Activated T-helper 17 cell treated with anti-CD3 and anti-CD28 coated beads, Interleukin-2, amount 50 U/mL, for 72 hours (primary cell): ENCODE results near the gene KDM2B. TPM values are rescaled to one million over a fixed set of nuclear protein-coding genes. Genes with fewer than 3 reads are reported as not detected.

Source experiments
- ATAC-seq: fragments of 150-1000 bp; cut with Tn5 transposase; replicated peaks from 2 replicates; pipeline ENCODE4 v1.10.0; 2021; ENCODE audit warnings: mild to moderate bottlenecking, moderate library complexity
- H3K27ac Mint-ChIP-seq: one replicate; pipeline ENCODE4 v1.8.0; 2022; ENCODE audit warnings: mixed read lengths
- H3K27me3 Mint-ChIP-seq: one replicate; pipeline ENCODE4 v1.8.0; 2022; ENCODE audit warnings: mixed read lengths
- H3K36me3 Mint-ChIP-seq: one replicate; pipeline ENCODE4 v1.8.0; 2022; ENCODE audit warnings: low read depth, mild to moderate bottlenecking, mixed read lengths
- H3K4me1 Mint-ChIP-seq: one replicate; pipeline ENCODE4 v1.8.0; 2022; ENCODE audit warnings: mixed read lengths
- H3K4me3 Mint-ChIP-seq: one replicate; pipeline ENCODE4 v1.8.0; 2022; ENCODE audit warnings: mild to moderate bottlenecking, mixed read lengths
- H3K9me3 Mint-ChIP-seq: one replicate; pipeline ENCODE4 v1.8.0; 2022; ENCODE audit warnings: mixed read lengths
- total RNA-seq, 2 donors: library from RNA; stranded (reverse); gene quantifications; one replicate each; pipeline ENCODE4 v1.2.3, GENCODE V29; 2022

Gene KDM2B
- 10 to 100 TPM; 64.2 to 76.4 TPM for total RNA-seq

- Mint-ChIP-seq H3K4me1 (peaks cover 6% of the 10 kb centered on the region), H3K27ac (peak within 1 kb of the TSS; percentile 95), H3K9me3 (no peaks in the 10 kb centered on the region), H3K27me3 (no peaks in the 10 kb centered on the region), H3K36me3 (peaks cover 4% of the 10 kb centered on the region), H3K4me3 (peak within 1 kb of the TSS; percentile 97)
- ATAC-seq = peak; percentile 16
Measured at GRCh38 chr12:121580959-121581685, at the start of gene KDM2B. KDM2B (minus strand) TSS chr12:121581023; CDS start chr12:121580911, 112 bp downstream.

GRCh38 chr12:121628536-121628935 lies 47.7 kb upstream of the KDM2B start:
- H3K27me3 Mint-ChIP-seq = no peaks in the 10 kb centered on the region
- H3K36me3 Mint-ChIP-seq = peaks cover 63% of the 10 kb centered on the region
- H3K4me3 Mint-ChIP-seq = peak overlapping the region; percentile 95
- H3K9me3 Mint-ChIP-seq = no peaks in the 10 kb centered on the region
- no peak for ATAC-seq
- peak overlapping the region; percentile 88 for H3K27ac Mint-ChIP-seq
- H3K4me1 Mint-ChIP-seq = peaks cover 34% of the 10 kb centered on the region

- Mint-ChIP-seq H3K9me3 (no peaks in the 10 kb centered on the region), H3K4me1 (peaks cover 34% of the 10 kb centered on the region), H3K4me3 (peak overlapping the region; percentile 95), H3K27me3 (no peaks in the 10 kb centered on the region), H3K27ac (peak overlapping the region; percentile 88), H3K36me3 (peaks cover 60% of the 10 kb centered on the region)
- no peak for ATAC-seq
Measured at GRCh38 chr12:121628037-121628436, 47.2 kb upstream of the KDM2B start.

- peak overlapping the region; percentile 95 for H3K4me3 Mint-ChIP-seq
- no peaks in the 10 kb centered on the region for H3K27me3 Mint-ChIP-seq
- H3K36me3 Mint-ChIP-seq = peaks cover 50% of the 10 kb centered on the region
- peak; percentile 54 for ATAC-seq
- H3K4me1 Mint-ChIP-seq = peaks cover 26% of the 10 kb centered on the region
- H3K9me3 Mint-ChIP-seq = no peaks in the 10 kb centered on the region
- peak overlapping the region; percentile 88 for H3K27ac Mint-ChIP-seq
Measured at GRCh38 chr12:121626853-121627640, 46.2 kb upstream of the KDM2B start.

- Mint-ChIP-seq H3K27ac (peak within 1 kb of the TSS; percentile 88), H3K36me3 (peaks cover 42% of the 10 kb centered on the region), H3K4me1 (peaks cover 22% of the 10 kb centered on the region), H3K9me3 (no peaks in the 10 kb centered on the region), H3K27me3 (no peaks in the 10 kb centered on the region), H3K4me3 (peak within 1 kb of the TSS; percentile 95)
- ATAC-seq = peak; percentile 62
Measured at GRCh38 chr12:121626087-121626852, 45.4 kb upstream of the KDM2B start, which contains the start of gene ORAI1. ORAI1 (plus strand) TSS chr12:121626530.

- Mint-ChIP-seq H3K36me3 (no peaks in the 10 kb centered on the region), H3K4me3 (no peak overlapping the region), H3K9me3 (no peaks in the 10 kb centered on the region), H3K4me1 (no peaks in the 10 kb centered on the region), H3K27ac (no peak overlapping the region), H3K27me3 (no peaks in the 10 kb centered on the region)
- no peak for ATAC-seq
Measured at GRCh38 chr12:121620333-121620891, 39.6 kb upstream of the KDM2B start.

GRCh38 chr12:121618659-121619233 lies 37.9 kb upstream of the KDM2B start:
- no peaks in the 10 kb centered on the region for H3K9me3 Mint-ChIP-seq
- H3K4me1 Mint-ChIP-seq = no peaks in the 10 kb centered on the region
- H3K27me3 Mint-ChIP-seq = no peaks in the 10 kb centered on the region
- ATAC-seq = no peak
- H3K27ac Mint-ChIP-seq = no peak overlapping the region
- H3K4me3 Mint-ChIP-seq = no peak overlapping the region
- H3K36me3 Mint-ChIP-seq = no peaks in the 10 kb centered on the region

- no peak overlapping the region for H3K27ac Mint-ChIP-seq
- no peaks in the 10 kb centered on the region for H3K27me3 Mint-ChIP-seq
- H3K36me3 Mint-ChIP-seq = no peaks in the 10 kb centered on the region
- no peaks in the 10 kb centered on the region for H3K4me1 Mint-ChIP-seq
- ATAC-seq = peak; percentile 31
- H3K4me3 Mint-ChIP-seq = no peak overlapping the region
- no peaks in the 10 kb centered on the region for H3K9me3 Mint-ChIP-seq
Measured at GRCh38 chr12:121614872-121615467, 34.1 kb upstream of the KDM2B start.

GRCh38 chr12:121613462-121613861 lies 32.6 kb upstream of the KDM2B start:
- H3K4me3 Mint-ChIP-seq = no peak overlapping the region

GRCh38 chr12:121611306-121611705 lies 30.5 kb upstream of the KDM2B start:
- Mint-ChIP-seq H3K4me1 (peaks cover 5% of the 10 kb centered on the region), H3K4me3 (no peak overlapping the region), H3K9me3 (no peaks in the 10 kb centered on the region), H3K36me3 (no peaks in the 10 kb centered on the region), H3K27me3 (no peaks in the 10 kb centered on the region), H3K27ac (peak overlapping the region; percentile 69)
- ATAC-seq = peak; percentile 68

More at GRCh38 chr12:121613462-121613861, 32.6 kb upstream of the KDM2B start:
- ATAC-seq = no peak
- Mint-ChIP-seq H3K27me3 (no peaks in the 10 kb centered on the region), H3K4me1 (peaks cover 4% of the 10 kb centered on the region), H3K36me3 (no peaks in the 10 kb centered on the region), H3K9me3 (no peaks in the 10 kb centered on the region), H3K27ac (no peak overlapping the region)

- no peaks in the 10 kb centered on the region for H3K9me3 Mint-ChIP-seq
- ATAC-seq = no peak
- no peaks in the 10 kb centered on the region for H3K27me3 Mint-ChIP-seq
- peaks cover 5% of the 10 kb centered on the region for H3K4me1 Mint-ChIP-seq
- H3K4me3 Mint-ChIP-seq = no peak overlapping the region
- no peaks in the 10 kb centered on the region for H3K36me3 Mint-ChIP-seq
- H3K27ac Mint-ChIP-seq = peak overlapping the region; percentile 69
Measured at GRCh38 chr12:121610239-121611149, 29.7 kb upstream of the KDM2B start.

GRCh38 chr12:121608301-121608700 lies 27.5 kb upstream of the KDM2B start:
- Mint-ChIP-seq H3K9me3 (no peaks in the 10 kb centered on the region), H3K4me3 (no peak overlapping the region), H3K4me1 (peaks cover 5% of the 10 kb centered on the region), H3K27me3 (no peaks in the 10 kb centered on the region), H3K36me3 (no peaks in the 10 kb centered on the region), H3K27ac (no peak overlapping the region)
- ATAC-seq = no peak

GRCh38 chr12:121603581-121603980 lies 22.8 kb upstream of the KDM2B start:
- no peaks in the 10 kb centered on the region for H3K27me3 Mint-ChIP-seq
- H3K36me3 Mint-ChIP-seq = no peaks in the 10 kb centered on the region
- no peak overlapping the region for H3K4me3 Mint-ChIP-seq
- no peaks in the 10 kb centered on the region for H3K9me3 Mint-ChIP-seq
- ATAC-seq = no peak
- peaks cover 3% of the 10 kb centered on the region for H3K4me1 Mint-ChIP-seq
- H3K27ac Mint-ChIP-seq = no peak overlapping the region
